Endothelial cell of umbilical vein (primary cell): Measurements from ENCODE around the gene S1PR4. TPM values are rescaled to one million over a fixed set of nuclear protein-coding genes. Genes with fewer than 3 reads are reported as not detected.

Experiments
- BruUV-seq: library from RNA; stranded (reverse); fragments of 400-500 nt; replicated peaks from 2 replicates; lab custom pipeline; 2021; lab: Mats Ljungman, UMichigan
- CTCF ChIA-PET: fragments of 300-600, 350-600 bp; sonication (Branson Sonifier 250); formaldehyde crosslinking; loops from one replicate; lab custom pipeline; 2021; ENCODE audit warnings: antibody characterized with exemption, inconsistent platforms; lab: Charles Lee
- POLR2A ChIA-PET: fragments of 300-600, 350-600 bp; sonication (Branson Sonifier 250); formaldehyde crosslinking; loops from one replicate; lab custom pipeline; 2021; ENCODE audit warnings: antibody characterized with exemption, inconsistent platforms; lab: Charles Lee
- DNase-seq: peaks from one replicate; pipeline ENCODE4 v3.0.0-alpha.2; 2011; ENCODE audit warnings: low read depth, low spot score
- FAIRE-seq: peaks from 2 replicates; lab custom pipeline; 2011; peaks lifted over from hg19 to GRCh38; lab: Jason Lieb, UNC
- H2AFZ ChIP-seq: 2 replicates; pipeline ENCODE4 v1.6.0; 2012; ENCODE audit warnings: low read depth, low read length, control low read depth, inconsistent platforms
- H3K27ac ChIP-seq: 2 replicates; pipeline ENCODE4 v1.5.1; 2011; ENCODE audit warnings: low read depth, mild to moderate bottlenecking, control low read depth, low read length, moderate library complexity; ENCODE audit not compliant: insufficient read depth
- H3K27me3 ChIP-seq, 2 experiments: 2 replicates each; pipeline versions ENCODE4 v1.6.0 to v1.6.1; 2011; ENCODE audit warnings: low read length in 2 of 2, mixed read lengths in 1 of 2; ENCODE audit not compliant: control insufficient read depth in 2 of 2, insufficient read depth in 2 of 2
- H3K36me3 ChIP-seq, 2 experiments: 2 replicates in 1 of 2; 3 replicates in 1 of 2; pipeline ENCODE4 v1.5.1; 2011; ENCODE audit warnings: low read length in 2 of 2, mild to moderate bottlenecking in 1 of 2, moderate library complexity in 1 of 2; ENCODE audit not compliant: control insufficient read depth in 2 of 2, insufficient read depth in 2 of 2; ENCODE audit errors: extremely low read depth in 1 of 2
- H3K4me1 ChIP-seq: 3 replicates; pipeline ENCODE4 v1.5.1; 2011; ENCODE audit warnings: mild to moderate bottlenecking, low read length; ENCODE audit not compliant: control insufficient read depth, insufficient read depth; ENCODE audit errors: extremely low read depth
- H3K4me2 ChIP-seq: 2 replicates; pipeline ENCODE4 v1.6.1; 2011; ENCODE audit warnings: low read length, control low read depth, mixed read lengths; ENCODE audit not compliant: insufficient read depth
- H3K4me3 ChIP-seq, 3 experiments: fragments of 200-600 bp in 1 of 3; sonication (generic), shearing (Covaris generic) in 1 of 3; replicated peaks in 1 of 3; 2 replicates each; pipeline ENCODE4 v1.5.1; 2011 to 2016; ENCODE audit warnings: control low read depth in 3 of 3, low read length in 3 of 3, mild to moderate bottlenecking in 2 of 3, inconsistent platforms in 1 of 3, low read depth in 1 of 3, moderate library complexity in 1 of 3; ENCODE audit not compliant: insufficient read depth in 1 of 3
- H3K79me2 ChIP-seq: 2 replicates; pipeline ENCODE4 v1.6.0; 2012; ENCODE audit warnings: low read length, inconsistent platforms; ENCODE audit not compliant: control insufficient read depth, insufficient read depth
- H3K9ac ChIP-seq: replicated peaks from 2 replicates; pipeline ENCODE3; 2011; ENCODE audit warnings: low read length, control low read depth; ENCODE audit not compliant: insufficient read depth; ENCODE audit errors: extremely low read depth
- H3K9me1 ChIP-seq: replicated peaks from 3 replicates; pipeline ENCODE4 v1.6.0; 2011; ENCODE audit warnings: mild to moderate bottlenecking, low read length; ENCODE audit not compliant: control insufficient read depth, insufficient read depth; ENCODE audit errors: extremely low read depth
- H3K9me3 ChIP-seq: replicated peaks from 2 replicates; pipeline ENCODE4 v1.5.1; 2012; ENCODE audit warnings: low read length, inconsistent platforms; ENCODE audit not compliant: control insufficient read depth, insufficient read depth
- H4K20me1 ChIP-seq: replicated peaks from 2 replicates; pipeline ENCODE3; 2011; ENCODE audit warnings: mild to moderate bottlenecking, low read length; ENCODE audit not compliant: control insufficient read depth, insufficient read depth; ENCODE audit errors: extremely low read depth
- EZH2 ChIP-seq: IDR thresholded peaks from 2 replicates; pipeline ENCODE4 v1.6.1; 2012; ENCODE audit warnings: borderline replicate concordance, low read depth, mild to moderate bottlenecking, moderate library complexity, low read length, inconsistent platforms; ENCODE audit not compliant: severe bottlenecking
- FOS ChIP-seq: IDR thresholded peaks from 2 replicates; pipeline ENCODE4 v1.6.1; 2011; ENCODE audit warnings: mild to moderate bottlenecking, low read length, moderate library complexity, borderline replicate concordance; ENCODE audit not compliant: insufficient read depth
- GATA2 ChIP-seq: IDR thresholded peaks from 2 replicates; pipeline ENCODE4 v1.7.0; 2011; ENCODE audit warnings: low read depth, mild to moderate bottlenecking, moderate library complexity, mixed read lengths, low read length; ENCODE audit not compliant: insufficient read length, insufficient read depth
- JUN ChIP-seq: IDR thresholded peaks from 2 replicates; pipeline ENCODE4 v1.6.1; 2011; ENCODE audit warnings: borderline replicate concordance, low read depth; ENCODE audit not compliant: insufficient read length, insufficient read depth
- MYC ChIP-seq: IDR thresholded peaks from one replicate; pipeline ENCODE4 v1.6.1; 2011; ENCODE audit warnings: mild to moderate bottlenecking, low read depth, low read length
- POLR2A ChIP-seq: IDR thresholded peaks from 2 replicates; pipeline ENCODE4 v1.6.1; 2012; ENCODE audit warnings: low read depth, mild to moderate bottlenecking, control low read depth, low read length
- POLR2AphosphoS5 ChIP-seq: IDR thresholded peaks from 2 replicates; pipeline ENCODE4 v1.6.1; 2012; ENCODE audit warnings: low read depth, mild to moderate bottlenecking, control low read depth, low read length, moderate library complexity; ENCODE audit not compliant: insufficient read depth
- dilution Hi-C: fragments of 300-500 bp; cut with MboI; formaldehyde crosslinking; loops from one replicate; pipeline ENCODE4 v1.15.0; 2019; ENCODE audit warnings: low sequenced_read_pairs; ENCODE audit not compliant: extremely low pct_ligation_motif_present
- intact Hi-C: fragments of 100-400 bp; cut with micrococcal nuclease; formaldehyde crosslinking; loops from one replicate; pipeline ENCODE4 v1.10.0; 2022
- polyA plus RNA-seq, 4 experiments: library from polyadenylated mRNA; depleted of rRNA in 3 of 4; stranded (reverse) in 3 of 4; unstranded in 1 of 4; fragments of >200 nt; gene quantifications; 2 replicates each; pipeline versions ENCODE4 v1.2.1 to v1.2.3, GENCODE V29; 2011 to 2012; ENCODE audit warnings: missing spikeins in 1 of 4
- total RNA-seq: library from RNA; stranded (reverse); gene quantifications from 2 replicates; pipeline ENCODE4 v1.2.3, GENCODE V29; 2021
- TF ChIP-seq, protein P1 (sequence below), 2 donors: IDR thresholded peaks; 1 replicate in 1 of 2; 2 replicates in 1 of 2; pipeline ENCODE4 v1.5.1; 2011; ENCODE audit warnings: low read length in 2 of 2, mild to moderate bottlenecking in 2 of 2, moderate library complexity in 2 of 2, control low read depth in 1 of 2, inconsistent platforms in 1 of 2, low read depth in 1 of 2; ENCODE audit not compliant: insufficient read depth in 1 of 2; ENCODE audit errors: extremely low read depth in 1 of 2
- TF ChIP-seq, protein P2 (sequence below): IDR thresholded peaks from 2 replicates; pipeline ENCODE4 v1.6.1; 2011; ENCODE audit not compliant: insufficient read depth, insufficient read length

Gene S1PR4
- total and polyA plus RNA-seq, 2 donors (not counting 3 experiments of a cell fraction or from before 2014, with no cell fraction given), result 1.7 to 2.5 TPM

DNA sequence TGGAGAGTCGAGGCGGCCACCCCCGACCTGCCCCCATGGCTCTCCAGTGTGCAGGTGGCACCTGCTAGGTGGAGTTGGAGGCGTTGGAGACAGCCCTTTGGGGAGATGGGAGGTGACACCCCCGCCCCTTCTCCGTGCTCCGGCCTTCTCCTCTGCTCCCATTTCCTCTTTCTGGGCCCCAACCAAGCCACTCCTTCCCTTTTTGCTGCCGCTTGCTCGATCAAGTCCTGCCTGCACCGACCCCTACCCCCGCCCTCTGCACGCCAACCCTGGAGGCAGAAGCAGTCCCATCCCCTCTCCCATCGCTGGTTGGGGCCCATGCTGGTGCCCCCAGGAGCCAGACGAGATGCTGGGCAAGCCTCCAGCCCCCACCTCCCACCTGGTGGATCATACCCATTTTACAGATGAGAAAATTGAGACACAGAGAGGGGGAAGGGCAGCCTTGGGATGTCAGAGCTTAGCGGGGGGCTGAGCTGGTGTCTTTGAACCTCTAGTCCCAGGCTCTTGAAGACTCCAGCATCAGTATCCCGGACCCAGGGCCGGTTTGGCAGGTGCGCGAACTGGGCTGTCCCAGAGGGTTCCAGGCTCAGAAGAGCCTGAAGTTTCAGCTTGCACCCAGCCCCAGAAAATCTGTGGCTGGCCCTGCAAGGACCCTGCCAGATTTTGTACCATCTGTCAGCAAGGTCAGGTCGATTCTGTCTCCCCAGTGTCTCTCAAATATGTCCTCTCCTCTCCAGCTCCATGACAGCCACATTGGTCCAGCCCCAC is 32.5 kb upstream of the S1PR4 start:
- ChIA-PET CTCF (interaction anchor here (1.5 to 8.4 kb wide), 2 partner anchors 14 to 16 kb away, joined by 5 to 122 read pairs; no protein-coding TSS in a partner anchor), POLR2A (no interaction called here)
- Histone ChIP-seq H4K20me1 (no peaks in the 10 kb centered on the region), H3K9me1 (no peaks in the 10 kb centered on the region), H3K4me3 (no peak overlapping the region), H3K27me3 (no peaks in the 10 kb centered on the region), H3K9me3 (no peaks in the 10 kb centered on the region), H3K79me2 (no peaks in the 10 kb centered on the region), H2AFZ (no peak overlapping the region), H3K36me3 (no peaks in the 10 kb centered on the region), H3K27ac (no peak overlapping the region), H3K4me2 (no peak overlapping the region), H3K9ac (no peak overlapping the region), H3K4me1 (peaks cover 18% of the 10 kb centered on the region)
- no peak for DNase-seq
- no peak for FAIRE-seq
- intact Hi-C loops (loop anchor here (1.0 kb wide), 2 partner anchors 9 to 17 kb away; no protein-coding TSS in a partner anchor), dilution Hi-C loops (no loop called here)
- TF ChIP-seq, protein P1, sequence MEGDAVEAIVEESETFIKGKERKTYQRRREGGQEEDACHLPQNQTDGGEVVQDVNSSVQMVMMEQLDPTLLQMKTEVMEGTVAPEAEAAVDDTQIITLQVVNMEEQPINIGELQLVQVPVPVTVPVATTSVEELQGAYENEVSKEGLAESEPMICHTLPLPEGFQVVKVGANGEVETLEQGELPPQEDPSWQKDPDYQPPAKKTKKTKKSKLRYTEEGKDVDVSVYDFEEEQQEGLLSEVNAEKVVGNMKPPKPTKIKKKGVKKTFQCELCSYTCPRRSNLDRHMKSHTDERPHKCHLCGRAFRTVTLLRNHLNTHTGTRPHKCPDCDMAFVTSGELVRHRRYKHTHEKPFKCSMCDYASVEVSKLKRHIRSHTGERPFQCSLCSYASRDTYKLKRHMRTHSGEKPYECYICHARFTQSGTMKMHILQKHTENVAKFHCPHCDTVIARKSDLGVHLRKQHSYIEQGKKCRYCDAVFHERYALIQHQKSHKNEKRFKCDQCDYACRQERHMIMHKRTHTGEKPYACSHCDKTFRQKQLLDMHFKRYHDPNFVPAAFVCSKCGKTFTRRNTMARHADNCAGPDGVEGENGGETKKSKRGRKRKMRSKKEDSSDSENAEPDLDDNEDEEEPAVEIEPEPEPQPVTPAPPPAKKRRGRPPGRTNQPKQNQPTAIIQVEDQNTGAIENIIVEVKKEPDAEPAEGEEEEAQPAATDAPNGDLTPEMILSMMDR (IDR thresholded peaks at IDR 0.05; ENCODE audit: extremely low read depth in 1 of 2, insufficient read depth in 1 of 2, low read depth in 1 of 2, low read length in 2 of 2), result no peak
- TF ChIP-seq MYC, result no peak
- no peak for TF ChIP-seq POLR2AphosphoS5
- no peak for TF ChIP-seq FOS
- no peak for TF ChIP-seq EZH2
- TF ChIP-seq, protein P2, sequence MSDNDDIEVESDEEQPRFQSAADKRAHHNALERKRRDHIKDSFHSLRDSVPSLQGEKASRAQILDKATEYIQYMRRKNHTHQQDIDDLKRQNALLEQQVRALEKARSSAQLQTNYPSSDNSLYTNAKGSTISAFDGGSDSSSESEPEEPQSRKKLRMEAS, result no peak
- no peak for TF ChIP-seq POLR2A
- TF ChIP-seq GATA2, result no peak
- TF ChIP-seq JUN, result no peak
- no TSS peak for BruUV-seq
